Neural cell (in vitro differentiated cells): ENCODE results near the gene TPSAB1.

ENCODE experiments used
- CTCF ChIP-seq: fragments of 450-650 bp; IDR thresholded peaks from 2 replicates; pipeline ENCODE4 v1.5.1; 2014; ENCODE audit warnings: antibody characterized with exemption, mild to moderate bottlenecking, moderate library complexity; ENCODE audit not compliant: poor library complexity, severe bottlenecking
- EP300 ChIP-seq: fragments of 450-650 bp; conservative IDR thresholded peaks from 2 replicates; pipeline ENCODE4 v1.6.1; 2014; ENCODE audit warnings: antibody characterized with exemption, mild to moderate bottlenecking, moderate library complexity; ENCODE audit not compliant: poor library complexity, severe bottlenecking
- EZH2 ChIP-seq: fragments of 200-600, 300-800 bp; shearing (Covaris generic), sonication (generic); IDR thresholded peaks from 2 replicates; pipeline ENCODE4 v1.6.1; 2014; ENCODE audit warnings: antibody characterized with exemption, low read length, borderline replicate concordance, mild to moderate bottlenecking; ENCODE audit not compliant: insufficient read depth, poor library complexity, severe bottlenecking
- POLR2AphosphoS5 ChIP-seq: IDR thresholded peaks from 2 replicates; pipeline ENCODE4 v1.6.1; 2012
- REST ChIP-seq: IDR thresholded peaks from 2 replicates; pipeline ENCODE4 v1.6.1; 2012; ENCODE audit warnings: borderline replicate concordance

- TF ChIP-seq REST (no peak), EP300 (no peak), CTCF (no peak), EZH2 (no peak), POLR2AphosphoS5 (no peak)
Measured at GRCh38 chr16:1193143-1193824, 47.2 kb upstream of the TPSAB1 start.
